ENCODE measurements around the gene CSE1L.
"Not testable (repeated sequence)": the region's sequence is repeated elsewhere in the genome, so short reads cannot be mapped to it uniquely, and the experiment has no call there.

CSE1L gene, protein sequence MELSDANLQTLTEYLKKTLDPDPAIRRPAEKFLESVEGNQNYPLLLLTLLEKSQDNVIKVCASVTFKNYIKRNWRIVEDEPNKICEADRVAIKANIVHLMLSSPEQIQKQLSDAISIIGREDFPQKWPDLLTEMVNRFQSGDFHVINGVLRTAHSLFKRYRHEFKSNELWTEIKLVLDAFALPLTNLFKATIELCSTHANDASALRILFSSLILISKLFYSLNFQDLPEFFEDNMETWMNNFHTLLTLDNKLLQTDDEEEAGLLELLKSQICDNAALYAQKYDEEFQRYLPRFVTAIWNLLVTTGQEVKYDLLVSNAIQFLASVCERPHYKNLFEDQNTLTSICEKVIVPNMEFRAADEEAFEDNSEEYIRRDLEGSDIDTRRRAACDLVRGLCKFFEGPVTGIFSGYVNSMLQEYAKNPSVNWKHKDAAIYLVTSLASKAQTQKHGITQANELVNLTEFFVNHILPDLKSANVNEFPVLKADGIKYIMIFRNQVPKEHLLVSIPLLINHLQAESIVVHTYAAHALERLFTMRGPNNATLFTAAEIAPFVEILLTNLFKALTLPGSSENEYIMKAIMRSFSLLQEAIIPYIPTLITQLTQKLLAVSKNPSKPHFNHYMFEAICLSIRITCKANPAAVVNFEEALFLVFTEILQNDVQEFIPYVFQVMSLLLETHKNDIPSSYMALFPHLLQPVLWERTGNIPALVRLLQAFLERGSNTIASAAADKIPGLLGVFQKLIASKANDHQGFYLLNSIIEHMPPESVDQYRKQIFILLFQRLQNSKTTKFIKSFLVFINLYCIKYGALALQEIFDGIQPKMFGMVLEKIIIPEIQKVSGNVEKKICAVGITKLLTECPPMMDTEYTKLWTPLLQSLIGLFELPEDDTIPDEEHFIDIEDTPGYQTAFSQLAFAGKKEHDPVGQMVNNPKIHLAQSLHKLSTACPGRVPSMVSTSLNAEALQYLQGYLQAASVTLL
- 80.6 to 112 (median 107) reads per million in 4 experiments for total RNA-seq

DNA sequence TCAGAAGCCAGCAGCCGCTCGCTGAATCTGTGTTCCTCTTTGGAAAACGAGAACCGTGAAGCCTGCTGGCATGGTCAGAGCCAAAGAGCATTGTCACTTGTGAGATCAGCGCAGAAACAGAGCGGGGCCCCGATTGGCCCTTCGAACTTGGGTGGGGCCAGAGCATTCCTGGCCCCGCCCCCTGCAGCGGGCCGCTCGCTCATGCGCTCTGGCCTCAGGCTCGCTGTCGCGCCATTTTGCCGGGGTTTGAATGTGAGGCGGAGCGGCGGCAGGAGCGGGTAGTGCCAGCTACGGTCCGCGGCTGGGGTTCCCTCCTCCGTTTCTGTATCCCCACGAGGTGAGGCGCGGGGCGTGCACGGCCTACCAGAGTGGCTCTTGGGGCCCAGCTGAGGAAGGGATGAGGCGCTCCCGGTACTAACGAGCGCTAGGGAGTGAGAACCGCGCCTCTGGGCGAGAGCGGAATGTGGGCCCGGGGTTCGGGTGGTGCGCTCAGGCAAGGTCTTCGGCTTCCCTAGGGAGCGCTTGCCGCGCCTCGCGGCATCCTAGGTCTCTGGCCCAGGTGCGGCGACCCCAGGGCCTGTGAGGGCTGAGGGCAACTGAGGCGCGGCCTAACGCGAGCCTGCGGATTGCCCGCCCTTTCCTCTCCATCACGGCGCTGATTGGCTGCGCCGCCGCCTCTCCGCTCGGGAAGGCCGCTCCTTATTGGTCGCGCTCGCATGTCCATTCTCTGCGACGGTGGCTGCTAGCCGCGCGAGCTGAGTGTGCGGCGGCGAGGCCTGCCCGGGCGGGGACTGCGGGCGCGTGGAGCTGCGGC is at the start of gene CSE1L:
CSE1L (plus strand) TSS at position 226 of the 814 bp plus-strand sequence. CDS start 12,152 bp downstream, outside the sequence.
- DNase-seq = peak; percentile 90

DNA sequence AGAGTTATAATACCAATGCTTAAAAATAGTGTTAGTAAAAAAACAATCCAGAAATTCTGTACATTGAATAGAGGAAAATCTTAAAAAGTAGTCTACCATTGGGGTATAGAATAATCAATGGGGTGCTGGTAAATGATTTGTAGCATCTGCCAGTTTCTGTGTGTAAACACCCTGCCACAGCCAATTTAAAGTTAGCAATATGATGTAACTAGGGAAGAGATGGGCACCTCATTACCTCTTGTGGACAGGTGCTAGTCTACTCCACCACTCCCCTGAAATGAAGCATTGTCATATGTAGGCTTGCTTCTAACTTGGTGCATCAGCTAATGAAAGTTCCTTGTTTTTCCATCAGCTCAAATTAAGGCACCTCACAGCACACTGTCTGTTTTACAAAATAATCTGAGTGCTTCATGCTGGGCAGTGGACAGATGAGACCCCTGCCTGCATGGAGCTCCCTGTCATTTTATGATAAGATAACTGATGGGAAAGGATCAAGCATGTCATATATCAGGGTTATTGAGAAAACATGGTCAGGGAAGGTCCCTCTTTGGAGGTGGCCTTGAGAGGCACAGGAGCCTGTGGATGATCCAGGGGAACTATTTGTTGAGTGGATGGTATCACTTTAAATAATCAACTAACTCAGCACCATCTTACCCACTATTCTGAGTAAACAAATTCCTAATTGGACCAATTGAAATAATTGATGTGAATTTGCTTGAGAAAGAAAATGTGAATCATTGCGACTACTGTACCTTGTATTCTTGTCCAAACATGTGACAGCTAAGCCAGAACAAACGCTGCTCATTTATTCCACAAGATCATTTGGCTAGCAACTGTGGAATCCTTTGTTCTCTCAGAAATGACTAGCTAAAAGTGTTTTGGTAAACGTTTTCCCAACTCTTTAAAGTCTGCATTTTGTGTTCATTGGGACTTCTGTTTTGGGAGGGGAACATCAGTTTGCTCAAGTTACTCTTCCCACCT is 45.9 kb upstream of the CSE1L start:
- DNase-seq = no peak

DNA sequence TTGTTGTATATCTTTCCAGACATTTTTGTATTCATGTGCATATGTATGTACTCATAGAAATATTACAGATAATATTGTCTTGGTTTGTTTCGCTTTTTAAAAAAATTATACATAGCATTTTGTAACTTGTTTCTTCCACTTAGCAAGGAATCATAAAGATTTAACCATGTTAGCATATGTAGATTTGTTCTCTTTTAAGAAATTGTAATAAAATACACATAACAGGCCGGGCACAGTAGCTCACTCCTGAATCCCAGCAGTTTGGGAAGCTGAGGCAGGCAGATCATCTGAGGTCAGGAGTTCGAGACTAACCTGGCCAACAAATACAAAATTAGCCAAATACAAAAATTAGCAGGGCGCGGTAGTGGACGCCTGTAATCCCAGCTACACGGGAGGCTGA is 44.4 kb upstream of the CSE1L start:
- DNase-seq = no peak

DNA sequence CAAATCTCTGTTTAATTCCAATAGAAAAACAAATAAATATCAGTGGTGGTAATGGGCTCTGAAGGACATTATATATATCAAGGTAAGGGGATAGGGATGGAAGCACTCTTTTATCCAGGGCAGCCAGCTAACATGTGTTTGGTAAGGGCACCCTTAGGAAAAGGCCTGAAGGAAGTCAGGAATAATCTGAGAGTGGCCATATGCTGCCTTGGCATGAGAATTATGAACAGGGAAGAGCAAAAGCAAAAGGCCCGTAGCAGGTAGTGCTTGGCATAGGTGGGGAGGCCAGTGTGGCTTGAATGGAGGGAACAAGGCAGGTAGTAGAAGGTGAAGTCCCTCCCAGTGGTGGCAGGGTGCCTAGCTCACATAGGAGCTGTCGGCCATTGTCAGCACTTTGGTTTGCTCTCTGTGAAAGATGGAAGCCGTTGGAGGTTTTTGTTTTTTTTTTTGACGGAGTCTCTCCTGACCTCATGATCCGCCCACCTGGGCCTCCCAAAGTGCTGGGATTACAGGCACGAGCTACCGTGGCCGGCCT is 39.6 kb upstream of the CSE1L start:
- DNase-seq = no peak

DNA sequence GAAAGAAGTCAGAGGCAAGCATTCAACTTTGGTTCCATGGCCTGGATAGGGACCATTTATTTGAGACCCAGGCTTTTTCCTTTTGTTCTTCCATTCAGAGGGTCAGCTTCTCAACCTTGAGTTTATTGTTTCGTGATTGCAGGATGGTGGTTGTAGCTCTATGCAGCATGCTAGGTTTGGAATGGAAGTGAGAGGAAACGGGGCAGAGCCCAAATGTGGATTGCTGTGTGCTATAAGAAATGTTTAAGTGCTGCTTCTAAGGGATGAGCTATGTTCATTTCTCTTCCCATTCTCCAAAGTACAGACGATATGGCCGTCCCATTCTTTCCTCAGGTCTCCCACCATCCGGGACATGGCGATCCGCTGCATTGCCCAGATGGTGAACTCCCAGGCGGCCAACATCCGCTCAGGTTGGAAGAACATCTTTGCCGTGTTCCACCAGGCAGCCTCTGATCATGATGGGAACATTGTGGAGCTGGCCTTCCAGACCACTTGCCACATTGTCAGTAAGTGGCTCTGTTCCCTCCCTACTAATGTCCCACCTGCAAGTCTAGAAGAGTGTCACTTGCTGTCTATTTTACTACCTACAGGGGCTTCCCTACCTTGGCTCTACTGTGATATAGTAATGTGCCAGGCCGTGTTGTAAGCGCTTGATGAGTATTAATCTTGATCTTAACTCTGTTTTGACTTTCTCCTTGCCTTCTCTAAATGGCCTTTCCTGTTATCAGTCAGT is 36.0 kb upstream of the CSE1L start:
- no peak for DNase-seq

DNA sequence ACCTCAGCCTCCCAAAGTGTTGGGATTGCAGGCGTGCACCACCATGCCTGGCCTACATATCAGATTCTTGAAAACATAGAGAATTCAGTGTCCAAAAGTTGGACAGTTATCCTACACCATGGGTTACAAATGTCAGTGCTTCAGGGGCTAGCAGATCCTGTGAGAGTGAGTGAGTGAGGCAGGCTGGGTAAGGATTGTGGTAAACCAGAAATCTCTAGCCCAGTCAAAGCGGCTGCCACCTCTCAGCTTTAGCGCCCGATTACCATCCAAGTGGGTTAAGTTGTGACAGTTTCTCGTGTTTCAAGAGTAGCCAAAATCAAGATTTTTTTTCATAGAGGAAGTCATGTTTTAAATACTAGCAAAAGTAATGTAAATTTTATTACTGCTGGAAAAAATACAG is 21.9 kb upstream of the CSE1L start:
- no peak for DNase-seq

DNA sequence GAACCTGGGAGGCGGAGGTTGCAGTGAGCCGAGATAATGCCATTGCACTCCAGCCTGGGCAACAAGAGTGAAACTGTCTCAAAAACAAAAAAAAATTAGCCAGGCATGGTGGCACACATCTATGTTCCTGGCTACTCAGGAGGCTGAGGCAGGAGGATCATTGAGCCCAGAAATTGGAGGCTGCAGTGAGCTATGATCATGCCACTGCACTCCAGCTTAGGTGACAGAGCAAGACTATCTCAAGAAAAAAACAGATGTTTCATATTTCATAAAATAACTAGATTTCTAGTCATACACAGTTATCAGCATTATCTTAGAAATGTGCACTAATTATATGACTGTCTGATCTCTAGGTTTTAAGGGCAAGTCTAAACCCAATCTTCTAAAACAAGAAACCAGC is 17.9 kb upstream of the CSE1L start:
- not testable (repeated sequence) for DNase-seq

DNA sequence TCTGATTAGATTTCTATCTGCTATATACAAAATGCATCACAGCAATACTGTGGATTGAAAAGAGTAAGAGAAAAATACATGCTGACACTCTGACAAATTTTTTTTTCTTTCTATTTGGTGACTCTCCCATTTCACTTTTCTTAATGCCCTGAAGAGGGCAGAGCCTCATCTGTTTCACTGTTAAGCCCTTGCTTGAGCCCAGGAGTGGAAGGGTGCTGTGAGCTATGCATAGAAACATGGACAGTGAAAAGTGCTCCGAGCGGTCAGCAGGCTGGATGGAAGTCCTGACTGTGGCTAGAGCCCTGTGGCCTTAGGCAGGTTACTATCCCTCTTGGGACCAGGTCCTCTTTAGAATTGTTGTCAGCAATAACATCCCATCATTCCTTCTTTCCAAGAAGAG is 17.4 kb upstream of the CSE1L start:
- DNase-seq = no peak

DNA sequence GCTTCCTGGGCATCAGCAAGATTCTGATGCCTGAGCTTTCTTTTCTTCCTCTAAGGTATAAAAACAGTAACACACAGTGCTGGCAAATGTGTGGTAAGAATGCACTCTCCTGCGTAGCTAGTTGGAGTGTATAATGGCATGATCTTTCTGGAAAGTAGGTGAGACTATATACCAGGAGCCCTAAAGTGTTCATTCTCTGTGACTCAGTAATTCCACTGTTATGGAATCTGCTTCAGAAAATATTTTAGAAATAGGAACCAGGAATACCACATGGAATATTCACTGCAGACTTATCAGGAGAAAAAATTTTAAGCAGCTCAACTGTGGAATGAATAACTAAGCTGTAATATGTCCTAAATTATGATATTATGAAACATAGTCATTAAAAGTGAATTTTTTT is 16.9 kb upstream of the CSE1L start:
- DNase-seq = no peak

DNA sequence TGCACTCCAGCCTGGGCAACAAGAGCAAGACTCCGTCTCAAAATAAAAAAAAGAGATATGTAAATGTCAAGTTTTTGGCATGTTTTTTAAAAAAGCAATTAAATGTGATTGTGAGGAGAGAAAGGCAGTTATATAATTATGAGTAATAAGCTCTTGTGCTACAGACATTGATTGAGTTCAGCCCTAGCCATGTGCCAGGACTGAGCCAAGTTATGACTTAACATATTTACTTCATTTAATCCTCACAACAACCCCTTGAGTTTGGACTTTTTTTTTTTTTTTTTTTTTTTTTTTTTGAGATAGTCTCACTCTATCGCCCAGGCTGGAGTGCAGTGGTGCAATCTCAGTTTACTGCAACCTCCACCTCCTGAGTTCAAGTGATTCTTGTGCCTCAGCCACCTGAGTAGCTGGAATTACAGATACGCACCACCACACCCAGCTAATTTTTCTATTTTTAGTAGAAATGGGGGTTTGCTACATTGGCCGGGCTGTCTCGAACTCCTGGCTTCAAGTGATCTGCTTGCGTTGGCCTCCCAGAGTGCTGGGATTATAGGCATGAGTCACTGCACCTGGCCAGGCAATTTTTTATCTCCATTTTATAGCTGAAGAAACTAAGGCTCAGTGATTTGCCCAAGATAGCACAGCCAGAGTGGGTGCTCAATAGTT is 15.0 kb upstream of the CSE1L start:
- no peak for DNase-seq

DNA sequence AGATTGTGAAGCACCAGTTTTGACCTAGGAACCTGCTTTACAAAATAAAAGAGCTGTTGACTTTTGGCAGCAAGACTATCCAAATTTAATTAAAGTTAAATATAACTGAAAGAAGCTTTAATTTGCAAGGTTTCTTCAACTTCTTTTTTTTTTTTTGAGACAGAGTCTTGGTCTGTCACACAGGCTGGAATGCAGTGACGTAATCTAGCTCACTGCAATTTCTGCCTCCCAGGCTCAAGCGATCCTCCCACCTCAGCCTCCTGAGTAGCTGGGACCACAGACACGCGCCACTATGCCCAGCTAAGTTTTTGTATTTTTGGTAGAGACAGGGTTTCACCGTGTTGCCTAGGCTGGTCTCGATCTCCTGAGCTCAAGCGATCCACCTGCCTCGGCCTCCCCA is 13.7 kb upstream of the CSE1L start:
- DNase-seq = no peak

DNA sequence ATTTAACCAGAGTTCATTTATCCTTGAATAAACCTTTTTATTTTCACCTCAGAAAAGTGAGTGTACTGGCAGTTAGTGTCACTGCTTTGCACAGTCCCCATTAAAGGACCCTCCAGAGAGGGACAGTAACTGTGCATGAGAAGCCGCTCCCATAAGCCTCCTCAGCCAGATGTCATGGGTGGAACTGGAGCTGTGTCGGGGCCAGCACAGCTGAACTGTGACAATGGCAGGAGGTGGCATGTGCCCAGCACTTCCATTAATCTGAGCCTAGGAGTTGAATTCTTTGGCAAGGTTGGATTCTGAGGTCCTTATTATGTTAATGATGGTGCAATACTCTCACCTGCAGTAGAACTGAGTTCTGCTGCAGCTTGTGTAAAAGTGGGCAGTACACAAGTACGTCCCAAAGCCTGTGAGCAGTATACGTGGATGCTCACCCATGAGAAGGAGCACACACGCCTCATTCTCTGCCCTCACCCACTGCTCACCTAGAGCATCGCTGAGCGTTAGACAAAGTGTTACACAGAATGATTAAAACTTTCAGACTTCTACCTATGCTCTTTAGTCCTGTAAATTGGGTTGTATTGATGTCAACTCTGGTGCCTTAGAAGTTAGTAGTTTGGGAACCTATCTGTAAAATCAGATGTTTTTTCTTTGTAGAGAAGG is 11.9 kb upstream of the CSE1L start:
- DNase-seq = no peak

DNA sequence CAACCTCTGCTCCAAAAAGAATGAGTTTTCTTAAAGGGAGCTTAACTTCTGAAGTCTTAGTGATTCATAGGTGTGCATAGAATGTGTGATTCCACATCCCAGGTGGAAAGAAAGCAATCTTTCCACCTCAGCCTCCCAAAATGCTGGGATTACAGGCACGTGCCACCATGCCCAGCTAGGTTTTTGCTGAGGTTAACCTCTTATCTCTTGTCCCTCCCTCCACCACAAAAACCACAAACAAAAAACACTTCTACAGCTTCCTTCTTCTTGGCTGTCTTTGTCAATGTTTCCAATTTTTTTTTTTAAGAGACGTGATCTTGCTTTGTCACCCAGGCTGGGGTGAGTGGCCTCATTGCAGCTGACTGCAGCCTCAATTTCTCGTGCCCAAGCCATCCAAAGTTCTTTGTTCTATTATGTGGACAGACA is 8.1 kb upstream of the CSE1L start:
- no peak for DNase-seq

DNA sequence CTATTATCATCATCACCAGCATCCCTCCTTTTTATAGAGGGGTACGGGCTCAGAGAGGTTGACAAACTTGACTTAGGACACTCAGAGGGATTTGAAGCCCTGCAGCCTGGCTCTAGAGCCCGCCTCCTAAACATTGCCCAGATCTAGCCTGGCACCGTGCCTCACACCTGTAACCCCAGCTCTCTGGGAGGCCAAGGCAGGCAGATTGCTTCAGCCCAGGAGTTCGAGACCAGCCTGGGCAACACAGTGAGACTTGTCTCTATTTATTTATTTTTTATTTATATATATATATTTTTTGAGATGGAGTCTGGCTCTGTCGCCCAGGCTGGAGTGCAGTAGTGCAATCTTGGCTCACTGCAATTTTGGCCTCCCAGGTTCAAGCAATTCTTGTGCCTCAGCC is 6.3 kb upstream of the CSE1L start:
- no peak for DNase-seq

DNA sequence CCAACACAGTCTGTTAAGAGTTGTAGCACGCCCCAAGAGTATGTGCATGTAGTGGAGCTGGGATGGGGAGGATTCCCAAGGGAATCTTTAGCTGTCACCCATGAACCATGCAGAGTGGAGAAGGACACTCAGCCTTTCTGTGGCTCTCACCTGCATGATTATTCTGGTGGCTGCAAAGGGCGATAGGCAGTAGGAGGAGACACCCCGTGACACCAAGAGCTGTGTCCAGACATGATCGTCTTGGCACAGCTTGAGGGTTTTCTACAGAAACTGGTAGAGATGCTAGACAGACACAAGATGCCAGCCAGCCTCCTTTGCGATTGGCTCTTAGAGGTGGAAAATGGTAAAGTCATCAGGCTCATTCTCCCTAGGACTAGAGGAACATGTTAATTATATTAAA is 3.1 kb upstream of the CSE1L start:
- no peak for DNase-seq

DNA sequence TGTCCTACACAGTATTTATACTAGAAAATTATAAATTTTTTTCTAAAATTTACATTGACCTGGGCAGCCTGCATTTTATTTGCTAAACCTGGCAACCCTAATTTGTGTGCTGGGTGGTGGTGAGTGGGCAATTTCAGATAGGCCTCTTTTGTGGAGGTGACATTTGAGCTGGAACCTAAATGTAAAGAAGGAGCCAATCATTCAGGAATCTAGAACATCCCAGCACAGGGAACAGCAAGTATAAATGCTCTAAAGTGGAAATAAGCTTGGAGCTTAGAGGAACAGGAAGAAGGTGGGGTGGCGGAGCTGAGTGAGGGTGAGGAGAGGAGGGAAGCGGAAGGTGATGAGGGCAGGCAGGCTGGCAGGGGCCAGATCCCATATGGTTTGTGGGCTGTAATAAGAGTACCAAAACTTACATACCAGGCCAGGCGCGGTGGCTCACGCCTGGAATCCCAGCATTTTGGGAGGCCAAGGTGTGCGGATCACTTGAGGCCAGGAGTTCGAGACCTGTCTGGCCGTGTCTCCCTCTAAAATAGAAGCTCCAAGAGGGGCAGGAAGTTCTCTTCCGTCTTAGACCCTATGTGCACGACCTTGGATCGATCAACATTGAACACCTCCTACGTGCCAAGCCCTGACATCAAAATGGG is 549 bp upstream of the CSE1L start:
- DNase-seq = no peak

DNA sequence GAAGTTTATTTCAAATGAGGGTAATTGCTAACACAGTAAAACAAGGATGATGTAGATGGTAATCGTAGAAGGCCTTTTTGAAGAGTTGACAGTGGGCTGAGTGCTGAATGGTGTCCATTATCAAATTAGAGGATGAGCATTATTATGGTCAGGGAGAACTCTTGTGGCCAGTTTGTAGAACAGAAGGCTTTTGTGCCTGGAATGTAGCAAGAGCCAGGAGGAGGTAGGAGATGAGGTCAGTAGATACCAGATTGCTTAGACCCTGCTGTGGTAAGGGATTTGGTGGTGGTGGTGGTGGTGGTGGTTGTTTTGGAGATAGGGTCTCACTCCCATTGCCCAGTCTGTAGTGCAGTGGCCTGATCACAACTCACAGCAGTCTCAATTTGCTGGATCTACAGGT is 6.2 kb downstream of the CSE1L start:
- no peak for DNase-seq

DNA sequence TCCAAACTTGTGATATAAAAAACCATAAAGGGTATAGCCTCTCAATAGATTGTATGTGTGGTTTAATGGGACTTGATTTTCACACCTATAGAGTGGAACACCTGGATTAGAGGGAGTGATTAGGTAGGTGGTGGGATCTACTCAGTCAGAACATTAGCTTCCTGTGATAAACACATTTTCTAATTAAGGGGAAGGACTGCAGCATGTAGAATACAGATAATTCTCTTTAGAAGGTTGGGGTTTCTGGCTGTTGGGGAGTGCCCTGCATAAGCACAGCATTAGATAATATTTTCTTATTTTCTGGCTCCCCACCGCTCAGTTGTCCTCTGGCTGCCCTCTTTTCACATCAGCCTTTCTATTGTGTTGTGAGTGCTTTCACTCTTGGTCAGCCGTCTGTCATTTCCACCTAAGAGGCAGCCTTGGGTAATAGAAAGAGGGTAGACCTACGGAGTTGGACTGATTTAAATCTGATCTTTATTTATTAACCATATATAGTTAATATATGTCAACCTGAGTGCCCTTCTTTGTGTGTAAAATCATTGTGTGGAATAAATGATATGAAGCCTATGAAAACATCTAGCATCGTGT is 8.0 kb downstream of the CSE1L start:
- DNase-seq = no peak

All from effector CD8-positive, alpha-beta T cell (primary cell).